ENCODE data around the gene AP1M1.

AP1M1 gene

GRCh38 chr19:16207490-16208025 lies 9.8 kb downstream of the AP1M1 start:
- DNase-seq: no peak

- no peak for DNase-seq
Observed at GRCh38 chr19:16208064-16208759, 10.5 kb downstream of the AP1M1 start.

- no peak for DNase-seq
Observed at GRCh38 chr19:16208847-16209665, 11.3 kb downstream of the AP1M1 start.

- DNase-seq: no peak
Observed at GRCh38 chr19:16210168-16210567, 12.5 kb downstream of the AP1M1 start.

GRCh38 chr19:16213076-16213475 lies 15.4 kb downstream of the AP1M1 start:
- no peak for DNase-seq

DNA sequence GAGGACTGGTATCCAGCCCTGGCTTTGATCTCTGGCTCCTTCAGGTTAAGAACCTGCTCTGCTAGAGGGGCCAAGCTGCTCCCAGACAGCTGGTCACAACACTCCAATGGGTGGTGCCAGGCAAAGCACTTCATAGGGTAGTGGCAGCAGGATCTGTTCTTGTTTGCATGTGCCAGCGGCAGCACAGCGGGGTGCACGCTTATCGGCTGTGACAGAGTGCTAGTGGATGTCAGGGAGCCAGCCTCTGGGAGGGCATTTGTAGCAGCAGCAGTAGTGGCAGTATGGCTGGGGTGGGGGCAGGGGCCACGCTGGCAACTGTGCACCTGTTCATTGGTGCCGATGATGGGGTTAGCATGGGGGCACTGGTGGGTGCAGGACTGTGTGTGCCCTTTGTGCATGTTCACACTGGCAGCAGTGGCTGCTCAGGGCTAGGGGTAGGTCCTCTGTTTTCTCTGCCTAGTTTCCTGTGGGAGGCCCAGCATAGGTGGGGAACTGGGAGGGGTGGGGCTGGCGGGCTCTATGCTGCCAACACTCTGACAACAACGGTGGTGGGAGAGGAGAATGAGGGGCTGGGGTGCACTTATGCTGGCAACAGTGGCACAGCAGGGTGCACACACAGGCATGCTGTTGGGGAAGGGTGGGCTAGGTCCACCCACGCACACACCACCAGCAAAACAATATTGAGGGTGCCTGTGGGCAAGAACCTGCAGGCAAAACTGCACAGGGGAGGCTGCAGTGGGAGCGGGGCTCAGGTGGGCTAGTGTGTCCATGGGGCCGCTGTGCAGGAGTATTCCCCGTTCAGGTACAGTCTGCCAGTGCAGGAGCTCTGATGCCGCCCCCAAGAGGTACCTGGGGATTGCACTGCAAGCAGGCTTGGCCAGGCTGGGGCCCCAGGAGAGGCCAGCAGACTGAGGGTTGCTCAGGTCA lies 19.3 kb downstream of the AP1M1 start:
- DNase-seq: peak in 1 of 51 donors; percentile 4

DNA sequence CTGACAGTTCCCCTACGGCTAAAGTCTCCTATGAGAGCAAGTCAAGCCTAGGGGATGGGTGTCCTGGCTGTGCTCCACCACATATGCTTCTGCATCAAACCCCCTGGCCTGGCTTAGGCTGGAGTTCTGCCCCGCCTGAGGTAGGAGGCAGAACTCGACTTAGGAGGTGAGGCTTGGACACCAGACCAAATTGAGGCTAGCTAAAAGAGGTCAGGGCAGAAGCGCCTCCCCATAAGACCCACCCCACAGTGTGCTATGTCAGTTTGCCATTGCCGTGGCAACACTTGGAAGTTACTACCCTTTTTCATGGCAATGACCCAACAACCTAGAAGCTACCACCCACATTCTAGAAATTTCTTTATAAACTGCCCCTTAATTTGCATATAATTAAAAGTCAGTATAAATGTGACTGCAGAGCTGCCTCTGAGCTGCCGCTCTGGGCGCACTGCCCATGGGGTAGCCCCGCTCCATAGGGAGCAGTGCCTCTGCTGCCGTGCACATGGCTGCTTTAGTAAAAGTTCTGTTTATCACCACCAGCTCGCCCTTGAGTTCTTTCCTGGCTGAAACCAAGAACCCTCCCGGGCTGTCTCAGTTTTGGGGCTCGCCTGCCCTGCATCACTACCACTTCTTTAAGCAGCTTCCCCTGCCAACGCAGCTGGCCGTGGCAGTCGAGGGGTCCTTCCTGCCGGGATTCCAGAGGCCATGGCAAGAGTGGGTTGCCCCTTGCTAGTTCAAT lies 20.2 kb downstream of the AP1M1 start:
- no peak for DNase-seq

DNA sequence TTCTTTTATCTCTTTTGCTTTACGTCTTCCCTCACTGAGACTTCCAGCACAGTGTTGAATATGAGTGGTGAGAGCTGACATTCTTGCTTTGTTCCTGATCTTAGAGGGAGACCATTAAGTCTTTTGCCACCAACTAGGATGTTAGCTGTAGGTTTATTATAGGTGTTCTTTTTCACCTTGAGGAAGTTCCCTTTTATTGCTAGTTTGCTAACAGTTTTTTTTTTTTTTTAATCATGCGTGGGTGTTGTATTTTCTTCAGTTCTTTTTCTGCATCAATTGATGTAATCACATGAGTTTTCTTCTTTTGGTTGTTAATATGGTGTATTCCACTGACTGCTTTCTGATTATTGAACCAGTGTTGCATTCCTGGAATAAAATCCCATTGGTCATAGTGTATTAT lies 21.1 kb downstream of the AP1M1 start:
- DNase-seq: no peak

GRCh38 chr19:16222806-16223205 lies 25.1 kb downstream of the AP1M1 start:
- no peak for DNase-seq

- no peak for DNase-seq
Observed at GRCh38 chr19:16223746-16224145, 26.0 kb downstream of the AP1M1 start.

DNA sequence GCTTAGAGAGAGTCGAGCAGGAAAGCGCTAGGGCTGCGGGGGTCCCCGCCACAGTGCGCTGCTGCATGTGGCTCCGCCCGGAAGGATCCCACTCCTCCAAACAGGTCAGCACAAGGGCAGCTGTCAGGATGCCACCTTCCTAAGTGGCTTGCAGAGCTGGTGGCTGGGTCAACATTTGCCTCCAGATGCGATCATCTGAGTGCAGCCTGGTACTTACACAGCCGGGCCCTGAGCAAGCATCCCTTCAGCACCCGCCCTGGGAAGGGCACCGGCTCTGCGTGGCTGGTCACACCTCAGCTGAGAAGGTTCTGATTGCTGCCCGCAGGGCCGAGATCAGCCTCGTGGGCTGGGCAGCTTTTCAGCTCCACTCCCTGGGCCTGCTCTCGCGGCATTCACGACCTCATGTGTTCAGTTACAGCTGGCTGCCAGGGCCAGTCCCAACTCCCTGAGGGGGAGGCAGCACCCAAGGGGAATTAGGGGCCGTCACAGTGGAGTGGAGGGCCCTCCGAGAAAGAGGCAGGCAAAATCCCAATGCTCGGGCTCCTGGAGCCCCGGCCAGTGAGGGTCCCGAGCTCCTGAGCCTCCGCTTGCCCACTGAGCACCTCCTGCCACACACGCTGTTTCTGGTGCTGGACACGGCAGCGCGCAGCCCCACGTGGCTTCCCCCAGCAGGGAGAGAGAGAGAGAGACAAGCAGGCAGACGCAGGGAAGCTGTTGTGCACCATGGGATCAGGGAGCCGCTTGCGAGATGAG lies 26.8 kb downstream of the AP1M1 start:
- no peak for DNase-seq

- no peak for DNase-seq
Observed at GRCh38 chr19:16225279-16226183, 27.8 kb downstream of the AP1M1 start.

DNA sequence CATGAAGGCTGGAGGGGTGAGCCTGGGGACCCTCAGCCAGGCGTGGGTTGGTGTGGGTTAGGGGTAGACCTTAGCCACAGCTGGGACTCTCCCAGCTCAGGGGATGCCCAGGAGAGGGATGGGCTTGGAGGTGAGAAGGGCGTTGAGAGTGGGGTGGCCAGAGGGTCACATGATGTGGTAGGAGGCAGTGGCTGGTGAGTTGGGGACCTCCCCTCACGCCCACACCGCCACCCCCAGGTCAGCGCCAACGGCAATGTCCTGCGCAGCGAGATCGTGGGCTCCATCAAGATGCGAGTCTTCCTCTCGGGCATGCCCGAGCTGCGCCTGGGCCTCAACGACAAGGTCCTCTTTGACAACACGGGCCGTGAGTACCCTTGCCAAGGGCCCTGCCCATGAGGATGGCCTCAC lies 28.5 kb downstream of the AP1M1 start:
- DNase-seq: no peak

DNA sequence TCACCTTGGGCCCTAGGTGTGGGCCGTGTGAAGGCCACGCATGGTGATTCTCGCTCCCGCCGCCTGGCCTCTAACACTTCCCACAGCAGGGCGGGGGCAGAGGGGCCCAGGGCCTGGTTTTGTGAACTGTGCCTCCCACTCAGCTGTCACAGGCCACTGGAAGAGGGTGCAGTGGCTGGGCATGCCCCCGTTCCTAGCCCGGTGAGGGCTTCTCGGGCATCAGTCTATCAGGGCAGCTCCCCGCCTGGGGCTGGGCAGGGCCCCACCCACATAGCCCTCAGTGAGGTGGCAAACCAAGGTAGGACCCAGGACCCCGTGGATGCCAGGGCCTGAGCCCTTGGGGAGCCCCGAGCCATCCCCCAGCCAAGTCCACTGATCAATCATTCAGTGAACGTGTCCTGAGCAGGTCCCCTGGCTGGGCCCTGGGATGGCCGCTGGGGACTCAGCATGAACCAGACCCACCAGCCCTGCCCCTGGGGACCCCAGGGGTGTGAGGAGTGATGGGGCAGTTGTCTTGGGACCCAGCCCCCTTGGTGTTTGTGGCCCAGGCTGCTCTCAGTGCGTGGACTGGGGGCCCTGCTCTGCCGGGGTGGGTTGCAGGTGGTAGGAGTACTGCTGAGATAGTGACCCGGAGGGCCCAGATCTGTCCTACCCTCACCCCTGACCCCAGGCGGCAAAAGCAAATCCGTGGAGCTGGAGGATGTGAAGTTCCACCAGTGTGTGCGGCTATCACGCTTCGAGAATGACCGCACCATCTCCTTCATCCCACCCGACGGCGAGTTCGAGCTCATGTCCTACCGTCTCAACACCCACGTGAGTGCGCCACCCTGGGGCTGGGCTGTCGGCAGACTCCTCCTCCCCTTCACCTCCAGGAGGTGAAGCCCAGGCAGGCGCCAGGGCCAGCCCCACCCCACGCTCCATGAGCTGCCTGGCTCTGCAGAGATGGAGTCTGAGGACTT lies 29.4 kb downstream of the AP1M1 start:
- DNase-seq: no peak

- no peak for DNase-seq
Observed at GRCh38 chr19:16227837-16228636, 30.3 kb downstream of the AP1M1 start.

DNA sequence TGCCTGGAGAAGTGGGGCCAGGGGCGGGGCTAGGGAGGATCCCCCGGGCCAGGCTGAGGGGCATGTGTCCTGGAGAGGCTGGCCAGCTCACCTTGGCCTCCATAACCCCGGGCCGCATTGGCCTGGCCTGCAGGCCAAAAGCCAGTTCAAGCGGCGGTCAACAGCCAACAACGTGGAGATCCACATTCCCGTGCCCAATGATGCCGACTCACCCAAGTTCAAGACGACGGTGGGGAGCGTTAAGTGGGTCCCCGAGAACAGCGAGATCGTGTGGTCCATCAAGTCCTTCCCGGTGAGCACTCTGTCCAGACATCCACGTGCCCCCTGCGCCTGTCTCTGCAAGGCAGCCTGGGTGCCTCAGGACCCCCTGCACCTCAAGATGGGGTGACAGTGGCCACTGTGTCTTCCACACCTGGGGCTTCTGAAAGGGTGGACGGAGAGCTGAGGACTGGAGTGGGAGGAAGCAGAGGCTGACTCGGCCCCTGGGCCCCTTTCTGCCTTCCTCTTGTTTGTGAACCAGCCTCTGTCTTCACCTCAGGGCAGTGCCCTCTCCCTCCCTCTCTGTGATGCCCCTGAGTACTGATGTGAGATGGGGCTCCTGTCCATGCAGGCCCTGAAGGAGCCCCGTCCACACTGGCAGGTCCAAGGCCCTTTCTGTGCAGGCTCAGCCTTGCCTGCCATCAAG lies 31.1 kb downstream of the AP1M1 start:
- no peak for DNase-seq

GRCh38 chr19:16229322-16229641 lies 31.6 kb downstream of the AP1M1 start:
- DNase-seq: no peak

Measured in hypothalamus (tissue), 51 donors.